ENCODE data around the gene FBXW7.

The FBXW7 gene

DNA sequence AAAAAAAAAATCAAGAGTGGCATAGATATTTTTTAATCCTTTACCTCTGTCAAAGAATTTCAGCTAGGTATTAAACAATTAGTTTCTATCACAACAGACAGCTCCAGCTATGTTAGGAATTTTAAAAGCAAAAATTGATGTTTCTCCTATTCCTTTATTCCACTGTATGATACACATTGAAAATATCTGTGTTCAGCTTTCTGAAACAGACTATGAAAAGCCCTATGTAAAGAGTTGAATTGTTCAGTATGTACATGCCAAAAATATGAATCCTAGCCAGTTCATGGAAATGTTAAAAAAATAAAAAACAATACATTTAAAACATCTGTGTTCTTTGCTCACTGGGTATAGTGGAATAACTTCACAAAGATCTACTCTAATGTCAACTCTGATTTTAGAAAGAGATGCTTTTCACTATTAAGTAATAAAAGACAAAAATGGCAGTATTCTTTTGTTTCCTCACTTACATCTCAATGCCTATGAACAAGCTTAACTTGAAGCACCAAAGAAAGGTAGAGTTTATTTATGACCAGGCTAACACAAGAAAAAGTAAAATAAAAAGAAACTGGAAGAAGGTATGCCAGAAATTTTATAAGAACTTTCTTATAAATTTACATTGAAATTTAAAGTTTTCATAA is 32.1 kb downstream of the FBXW7 start:
- no peaks in the 10 kb centered on the region for H3K27me3 ChIP-seq (ENCODE audit: insufficient read depth, poor library complexity, severe bottlenecking)
- ATAC-seq (ENCODE audit: low read depth): no peak
- H3K4me1 ChIP-seq (ENCODE audit: insufficient read depth, poor library complexity, severe bottlenecking): peaks cover 5% of the 10 kb centered on the region
- no peaks in the 10 kb centered on the region; the same call in 1 of the 2 replicates for H3K36me3 ChIP-seq (ENCODE audit: low read depth)
- no peak for DNase-seq (ENCODE audit: low spot score)
- H3K27ac ChIP-seq (ENCODE audit: poor library complexity, severe bottlenecking): no peak overlapping the region
- no peak overlapping the region for H3K4me3 ChIP-seq (ENCODE audit: severe bottlenecking)
- TF ChIP-seq, protein P1, sequence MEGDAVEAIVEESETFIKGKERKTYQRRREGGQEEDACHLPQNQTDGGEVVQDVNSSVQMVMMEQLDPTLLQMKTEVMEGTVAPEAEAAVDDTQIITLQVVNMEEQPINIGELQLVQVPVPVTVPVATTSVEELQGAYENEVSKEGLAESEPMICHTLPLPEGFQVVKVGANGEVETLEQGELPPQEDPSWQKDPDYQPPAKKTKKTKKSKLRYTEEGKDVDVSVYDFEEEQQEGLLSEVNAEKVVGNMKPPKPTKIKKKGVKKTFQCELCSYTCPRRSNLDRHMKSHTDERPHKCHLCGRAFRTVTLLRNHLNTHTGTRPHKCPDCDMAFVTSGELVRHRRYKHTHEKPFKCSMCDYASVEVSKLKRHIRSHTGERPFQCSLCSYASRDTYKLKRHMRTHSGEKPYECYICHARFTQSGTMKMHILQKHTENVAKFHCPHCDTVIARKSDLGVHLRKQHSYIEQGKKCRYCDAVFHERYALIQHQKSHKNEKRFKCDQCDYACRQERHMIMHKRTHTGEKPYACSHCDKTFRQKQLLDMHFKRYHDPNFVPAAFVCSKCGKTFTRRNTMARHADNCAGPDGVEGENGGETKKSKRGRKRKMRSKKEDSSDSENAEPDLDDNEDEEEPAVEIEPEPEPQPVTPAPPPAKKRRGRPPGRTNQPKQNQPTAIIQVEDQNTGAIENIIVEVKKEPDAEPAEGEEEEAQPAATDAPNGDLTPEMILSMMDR (IDR thresholded peaks at IDR 0.05; ENCODE audit: poor library complexity, severe bottlenecking): no peak
- no peaks in the 10 kb centered on the region for H3K9me3 ChIP-seq (ENCODE audit: severe bottlenecking)

- 0 out of 3 replicates have a peak, but pooled peaks have one; percentile 41 for ATAC-seq (ENCODE audit: low read depth)
- Histone ChIP-seq H3K4me3 (ENCODE audit: severe bottlenecking) (no peak overlapping the region), H3K36me3 (ENCODE audit: low read depth) (no peaks in the 10 kb centered on the region; the same call in 1 of the 2 replicates), H3K4me1 (ENCODE audit: insufficient read depth, poor library complexity, severe bottlenecking) (peaks cover 3% of the 10 kb centered on the region), H3K9me3 (ENCODE audit: severe bottlenecking) (no peaks in the 10 kb centered on the region), H3K27me3 (ENCODE audit: insufficient read depth, poor library complexity, severe bottlenecking) (no peaks in the 10 kb centered on the region), H3K27ac (ENCODE audit: poor library complexity, severe bottlenecking) (no peak overlapping the region)
- TF ChIP-seq, protein P1 (IDR thresholded peaks at IDR 0.05; ENCODE audit: poor library complexity, severe bottlenecking): no peak
- no peak for DNase-seq (ENCODE audit: low spot score)
Measured at GRCh38 chr4:152501846-152502536, 33.9 kb downstream of the FBXW7 start.

DNA sequence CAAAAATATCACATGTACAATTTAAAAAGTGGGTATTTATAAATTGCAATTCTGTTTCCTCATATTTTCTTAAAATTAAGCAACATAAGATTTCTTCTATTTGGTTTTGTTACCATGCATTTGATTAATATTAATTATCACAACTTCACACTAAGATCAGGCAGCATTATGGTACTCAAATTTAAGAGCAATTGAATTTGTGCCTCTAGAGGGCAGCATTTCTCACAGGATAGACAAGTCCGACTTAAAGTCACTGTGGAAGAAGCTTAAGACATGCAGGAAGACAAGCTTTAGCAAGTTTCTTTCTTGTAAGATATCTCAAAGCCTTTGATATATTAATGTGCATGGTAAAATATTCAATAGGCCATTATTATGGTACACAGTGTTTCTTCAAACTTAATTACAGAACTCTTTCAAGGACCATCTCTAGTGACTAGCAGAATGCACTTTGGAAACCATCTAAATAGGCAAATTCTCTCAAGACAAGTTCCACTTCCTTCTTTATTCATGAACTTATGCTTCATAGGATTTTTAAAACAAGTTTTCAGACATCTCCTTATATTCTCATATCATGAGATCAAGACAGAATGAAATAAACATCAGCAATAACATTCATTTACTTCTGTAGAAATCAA is 35.0 kb downstream of the FBXW7 start:
- Histone ChIP-seq H3K27ac (ENCODE audit: poor library complexity, severe bottlenecking) (no peak overlapping the region), H3K36me3 (ENCODE audit: low read depth) (no peaks in the 10 kb centered on the region; the same call in 1 of the 2 replicates), H3K9me3 (ENCODE audit: severe bottlenecking) (no peaks in the 10 kb centered on the region), H3K27me3 (ENCODE audit: insufficient read depth, poor library complexity, severe bottlenecking) (no peaks in the 10 kb centered on the region), H3K4me1 (ENCODE audit: insufficient read depth, poor library complexity, severe bottlenecking) (peaks cover 3% of the 10 kb centered on the region), H3K4me3 (ENCODE audit: severe bottlenecking) (no peak overlapping the region)
- peak; percentile 84 for ATAC-seq (ENCODE audit: low read depth)
- TF ChIP-seq, protein P1 (IDR thresholded peaks at IDR 0.05; ENCODE audit: poor library complexity, severe bottlenecking): peak; percentile 91
- no peak for DNase-seq (ENCODE audit: low spot score)

DNA sequence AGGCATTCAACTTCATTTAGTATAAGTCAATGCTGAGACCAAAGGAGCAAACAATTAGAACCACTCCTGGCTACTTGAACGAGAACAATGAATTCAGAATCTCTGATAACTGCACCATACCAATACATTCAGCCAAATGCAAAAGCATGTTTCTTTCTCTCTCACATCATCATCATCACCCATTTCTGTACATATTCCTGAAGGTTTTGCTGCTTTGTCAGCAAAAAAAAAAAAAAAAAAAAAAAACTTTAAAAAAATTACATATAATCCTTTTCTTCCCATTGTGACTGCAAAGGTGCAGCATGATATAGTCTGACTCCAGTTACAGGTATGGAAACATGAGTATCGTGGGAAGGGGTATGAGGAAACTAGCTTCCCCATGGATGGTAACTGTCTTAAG is 35.6 kb downstream of the FBXW7 start:
- no peaks in the 10 kb centered on the region for H3K9me3 ChIP-seq (ENCODE audit: severe bottlenecking)
- DNase-seq (ENCODE audit: low spot score) (no peak), ATAC-seq (ENCODE audit: low read depth) (no peak)
- TF ChIP-seq, protein P1 (IDR thresholded peaks at IDR 0.05; ENCODE audit: poor library complexity, severe bottlenecking): no peak
- H3K27ac ChIP-seq (ENCODE audit: poor library complexity, severe bottlenecking): no peak overlapping the region
- peaks cover 3% of the 10 kb centered on the region for H3K4me1 ChIP-seq (ENCODE audit: insufficient read depth, poor library complexity, severe bottlenecking)
- no peak overlapping the region for H3K4me3 ChIP-seq (ENCODE audit: severe bottlenecking)
- no peaks in the 10 kb centered on the region; the same call in 1 of the 2 replicates for H3K36me3 ChIP-seq (ENCODE audit: low read depth)
- no peaks in the 10 kb centered on the region for H3K27me3 ChIP-seq (ENCODE audit: insufficient read depth, poor library complexity, severe bottlenecking)

Data from RWPE2 (cell line).